Gastrocnemius medialis (tissue), 4 donors: ENCODE data around the gene CCDC70.

Source experiments
- POLR2A ChIP-seq, 2 donors: fragments of 450-650 bp; IDR thresholded peaks; one replicate each; pipeline ENCODE4 v1.6.1; 2017; ENCODE audit warnings: antibody characterized with exemption in 2 of 2, mild to moderate bottlenecking in 2 of 2, moderate library complexity in 2 of 2
- TF ChIP-seq, protein P1 (sequence below), 5 experiments: fragments of 450-650 bp in 3 of 5; fragments of 200-600 bp in 2 of 5; sonication (generic) in 2 of 5; IDR thresholded peaks in 4 of 5; conservative IDR thresholded peaks in 1 of 5; 1 replicate in 4 of 5; 2 replicates in 1 of 5; pipeline ENCODE4 v1.5.1; 2016 to 2019; ENCODE audit warnings: antibody characterized with exemption in 5 of 5, mild to moderate bottlenecking in 3 of 5, moderate library complexity in 3 of 5

DNA sequence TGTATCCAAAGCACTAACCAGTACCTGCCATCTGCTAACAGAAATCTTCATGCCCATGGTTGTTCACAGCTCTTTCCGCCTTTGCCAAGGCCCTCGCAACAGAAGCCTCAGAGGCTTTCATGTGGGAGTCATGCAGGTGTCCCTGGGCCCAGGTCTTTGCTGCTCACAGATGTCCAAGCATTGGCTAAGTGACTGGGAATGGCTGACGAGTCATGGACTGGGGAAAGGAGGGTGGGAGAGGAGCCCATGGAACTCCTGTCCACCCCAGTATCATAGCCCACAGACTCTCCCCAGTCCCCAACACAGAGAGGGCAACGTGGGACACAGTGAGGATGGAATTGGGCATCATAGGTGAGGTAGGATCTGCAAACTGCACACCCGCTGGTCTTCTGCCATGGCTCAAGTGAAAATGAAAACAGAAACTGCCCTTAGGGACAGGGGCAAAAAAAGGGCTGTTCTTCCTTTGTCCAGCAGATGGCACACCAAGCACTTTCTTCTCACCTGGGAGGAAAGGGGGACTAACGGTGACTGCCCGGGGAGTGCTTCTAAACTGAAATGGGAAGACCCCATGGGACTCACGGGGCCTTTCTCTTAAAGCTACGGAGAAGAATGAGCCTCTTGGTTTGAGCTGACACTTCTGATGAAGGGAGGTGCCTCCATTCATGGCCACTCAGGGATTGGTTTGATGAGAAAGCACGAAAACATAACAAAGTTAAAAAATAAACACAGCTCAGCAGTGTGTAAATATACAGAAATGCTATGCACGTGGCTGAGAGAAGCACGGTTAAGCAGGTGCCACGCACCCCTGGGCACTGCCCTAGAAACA is 46.7 kb upstream of the CCDC70 start:
- TF ChIP-seq, protein P1, sequence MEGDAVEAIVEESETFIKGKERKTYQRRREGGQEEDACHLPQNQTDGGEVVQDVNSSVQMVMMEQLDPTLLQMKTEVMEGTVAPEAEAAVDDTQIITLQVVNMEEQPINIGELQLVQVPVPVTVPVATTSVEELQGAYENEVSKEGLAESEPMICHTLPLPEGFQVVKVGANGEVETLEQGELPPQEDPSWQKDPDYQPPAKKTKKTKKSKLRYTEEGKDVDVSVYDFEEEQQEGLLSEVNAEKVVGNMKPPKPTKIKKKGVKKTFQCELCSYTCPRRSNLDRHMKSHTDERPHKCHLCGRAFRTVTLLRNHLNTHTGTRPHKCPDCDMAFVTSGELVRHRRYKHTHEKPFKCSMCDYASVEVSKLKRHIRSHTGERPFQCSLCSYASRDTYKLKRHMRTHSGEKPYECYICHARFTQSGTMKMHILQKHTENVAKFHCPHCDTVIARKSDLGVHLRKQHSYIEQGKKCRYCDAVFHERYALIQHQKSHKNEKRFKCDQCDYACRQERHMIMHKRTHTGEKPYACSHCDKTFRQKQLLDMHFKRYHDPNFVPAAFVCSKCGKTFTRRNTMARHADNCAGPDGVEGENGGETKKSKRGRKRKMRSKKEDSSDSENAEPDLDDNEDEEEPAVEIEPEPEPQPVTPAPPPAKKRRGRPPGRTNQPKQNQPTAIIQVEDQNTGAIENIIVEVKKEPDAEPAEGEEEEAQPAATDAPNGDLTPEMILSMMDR (IDR thresholded peaks at IDR 0.05 in 4 of 5, conservative IDR thresholded peaks at IDR 0.05 in 1 of 5), result peak; percentile 58 to 85 (median 78)
- TF ChIP-seq POLR2A (IDR thresholded peaks at IDR 0.05), result no peak
